ENCODE data around the gene ITFG1.
"Not testable (repeated sequence)": the region's sequence is repeated elsewhere in the genome, so short reads cannot be mapped to it uniquely, and the experiment has no call there.

The ITFG1 gene

GRCh38 chr16:47143677-47144558 is 316.9 kb downstream of the ITFG1 start, which contains the start of gene NETO2:
TSS of gene NETO2 (minus strand) at chr16:47143945. CDS start at chr16:47143612, 333 bp downstream.
- FAIRE-seq: no peak

GRCh38 chr16:47142821-47143676 is 317.8 kb downstream of the ITFG1 start:
- FAIRE-seq: no peak

- no peak for FAIRE-seq
Measured at GRCh38 chr16:47142486-47142820, 318.4 kb downstream of the ITFG1 start.

GRCh38 chr16:47141773-47142485 is 318.9 kb downstream of the ITFG1 start:
- FAIRE-seq: peak; percentile 95

DNA sequence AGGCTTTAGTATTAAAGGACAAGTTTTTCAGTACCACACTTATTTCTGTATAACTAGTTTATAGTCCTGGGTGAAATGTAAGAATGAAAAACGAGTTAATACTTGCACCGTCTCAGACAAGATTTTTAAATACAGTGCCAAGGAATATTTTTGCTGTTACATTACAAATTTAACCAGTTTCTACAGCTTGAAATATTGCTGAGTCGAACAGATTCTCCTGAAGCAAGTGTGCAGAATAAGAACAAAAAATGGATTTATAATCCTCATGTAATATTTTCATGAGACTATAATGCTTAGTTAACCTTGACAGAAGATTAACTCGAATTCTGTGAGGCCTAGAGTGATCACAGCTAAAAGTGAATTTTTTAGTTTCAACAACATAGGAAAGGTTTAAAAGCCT is 320.2 kb downstream of the ITFG1 start:
- no peak for FAIRE-seq

DNA sequence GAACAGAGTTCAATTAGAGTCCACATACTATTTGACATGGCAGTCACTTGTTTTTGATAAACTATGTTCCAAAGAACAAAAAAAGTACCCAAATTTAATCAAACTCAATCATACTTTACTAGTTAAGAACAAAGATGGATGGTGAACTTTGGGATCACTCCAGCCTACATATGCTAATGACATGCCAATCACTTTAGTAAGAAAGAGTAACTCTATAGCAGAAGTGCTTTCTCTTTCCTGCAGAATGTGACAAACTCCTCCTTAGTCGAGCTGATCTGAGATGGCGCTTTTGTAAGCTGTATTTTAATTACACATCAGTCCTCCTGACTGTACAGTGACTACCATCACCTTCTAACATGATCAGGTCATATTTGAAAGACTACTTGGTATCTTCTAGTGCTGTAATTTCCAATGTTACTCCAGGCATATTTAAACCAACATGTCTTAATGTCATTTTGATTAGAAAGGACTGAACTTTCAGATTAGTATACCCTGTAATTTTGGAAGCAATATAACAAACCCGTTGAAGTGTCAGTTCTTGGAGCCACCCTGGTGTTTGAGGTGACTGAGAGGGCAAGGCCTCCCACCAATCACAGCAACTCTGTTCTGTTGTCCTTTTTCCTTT is 321.2 kb downstream of the ITFG1 start:
- FAIRE-seq: no peak

DNA sequence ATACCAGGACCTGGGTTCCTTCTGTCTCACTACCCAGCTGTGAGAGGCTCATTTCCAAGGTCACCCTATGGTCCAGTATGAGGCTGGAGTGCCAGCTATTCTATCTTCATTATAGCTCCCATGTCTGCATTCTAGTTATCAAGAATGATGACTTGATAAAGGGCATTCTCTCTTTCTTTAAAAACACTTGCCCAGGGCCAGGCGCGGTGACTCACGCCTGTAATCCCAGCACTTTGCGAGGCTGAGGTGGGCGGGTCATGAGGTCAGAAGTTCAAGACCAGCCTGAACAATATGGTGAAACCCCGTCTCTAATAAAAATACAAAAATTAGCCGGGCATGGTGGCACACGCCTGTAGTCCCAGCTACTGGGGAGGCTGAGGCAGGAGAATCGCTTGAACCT is 322.9 kb downstream of the ITFG1 start:
- not testable (repeated sequence) for FAIRE-seq

- no peak for FAIRE-seq
Measured at GRCh38 chr16:47136099-47136842, 324.6 kb downstream of the ITFG1 start.

DNA sequence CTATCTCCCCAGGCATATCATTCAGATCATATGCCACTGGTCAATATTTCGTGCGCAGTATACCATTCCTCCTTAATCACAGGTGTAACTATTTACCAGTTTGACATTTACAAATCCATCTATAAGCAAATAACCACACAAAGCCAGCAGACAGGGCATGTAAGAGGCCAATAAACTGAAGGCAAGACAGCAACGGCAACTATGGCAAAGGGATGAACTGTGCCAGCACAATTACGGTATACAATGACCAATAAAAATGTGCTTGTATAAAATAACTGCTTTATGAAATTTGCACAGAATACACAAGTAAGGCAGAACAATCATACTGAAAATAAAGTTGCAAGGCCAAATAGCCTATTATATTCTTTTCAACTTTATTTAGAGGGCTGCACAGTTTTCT is 326.3 kb downstream of the ITFG1 start:
- no peak for FAIRE-seq

GRCh38 chr16:47132308-47132707 is 328.6 kb downstream of the ITFG1 start:
- no peak for FAIRE-seq

DNA sequence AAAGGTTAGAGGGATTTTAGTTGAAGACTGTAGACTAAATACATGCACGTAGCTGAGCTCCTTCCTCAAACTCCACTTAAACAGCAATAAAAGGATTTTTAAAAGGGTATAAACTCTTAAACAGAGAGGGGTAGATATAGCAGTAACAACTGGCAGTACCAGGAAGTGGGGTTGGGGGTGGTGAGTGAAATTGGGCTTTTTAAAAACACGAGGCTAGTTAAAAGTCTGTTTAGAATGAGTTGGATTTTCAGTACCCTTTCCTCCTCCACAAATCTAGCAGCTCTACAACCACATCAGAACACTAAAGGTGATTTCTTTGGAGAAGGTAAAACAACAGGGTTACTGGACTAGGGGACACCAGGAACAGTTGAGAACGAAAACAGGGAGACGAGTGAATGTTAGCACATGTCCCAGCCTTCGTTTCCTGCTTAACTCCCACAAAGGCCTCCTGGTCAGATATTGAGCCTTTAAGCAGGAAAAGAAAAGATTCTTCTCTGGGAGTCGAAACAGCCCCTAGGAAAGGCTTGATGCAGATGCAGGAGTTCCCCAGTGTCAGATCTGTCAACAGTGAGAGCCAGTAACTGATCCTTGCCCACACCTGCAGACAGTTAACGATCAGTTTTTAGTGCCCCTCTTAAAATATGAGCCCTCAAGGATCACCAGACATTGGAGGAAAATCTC is 331.0 kb downstream of the ITFG1 start:
- FAIRE-seq: no peak

DNA sequence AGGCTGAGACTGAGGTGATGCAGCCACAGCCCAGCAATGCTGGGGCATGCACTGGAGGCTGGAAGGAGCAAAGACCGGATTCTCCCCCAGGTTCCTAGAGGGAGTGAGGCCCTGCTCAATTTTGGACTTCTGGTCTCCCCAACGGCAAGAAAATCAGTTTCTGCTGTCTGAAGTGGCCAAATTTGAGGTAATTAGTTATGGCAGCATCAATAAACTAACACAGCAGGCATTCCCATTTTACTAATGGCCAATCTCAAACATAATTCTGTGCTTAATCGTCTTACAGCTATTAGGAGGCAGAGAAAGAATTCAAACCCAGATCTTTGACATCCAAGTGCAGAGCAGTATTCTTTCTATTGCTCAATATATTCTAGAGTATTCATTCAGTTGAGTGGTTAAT is 333.3 kb downstream of the ITFG1 start:
- no peak for FAIRE-seq

GRCh38 chr16:47125757-47126156 is 335.1 kb downstream of the ITFG1 start:
- FAIRE-seq: no peak

DNA sequence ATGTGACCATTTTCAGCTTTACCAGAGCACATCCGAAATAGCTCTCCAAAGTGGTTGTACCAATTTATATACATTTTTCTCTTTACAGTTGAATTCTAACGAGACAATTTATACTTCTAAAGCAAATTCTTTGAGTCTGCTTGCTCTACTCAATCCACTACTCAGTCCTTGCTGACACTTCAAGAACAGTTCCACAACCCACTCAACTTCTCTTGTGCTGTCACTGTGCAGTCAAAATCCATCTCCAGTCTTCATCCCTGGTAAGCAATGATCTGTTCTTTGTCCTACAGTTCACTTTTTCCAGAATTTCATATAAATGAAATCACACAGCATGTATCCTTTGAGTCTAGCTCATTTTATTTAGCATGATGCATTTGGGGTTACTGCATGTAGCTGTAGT is 347.7 kb downstream of the ITFG1 start:
- no peak for FAIRE-seq

DNA sequence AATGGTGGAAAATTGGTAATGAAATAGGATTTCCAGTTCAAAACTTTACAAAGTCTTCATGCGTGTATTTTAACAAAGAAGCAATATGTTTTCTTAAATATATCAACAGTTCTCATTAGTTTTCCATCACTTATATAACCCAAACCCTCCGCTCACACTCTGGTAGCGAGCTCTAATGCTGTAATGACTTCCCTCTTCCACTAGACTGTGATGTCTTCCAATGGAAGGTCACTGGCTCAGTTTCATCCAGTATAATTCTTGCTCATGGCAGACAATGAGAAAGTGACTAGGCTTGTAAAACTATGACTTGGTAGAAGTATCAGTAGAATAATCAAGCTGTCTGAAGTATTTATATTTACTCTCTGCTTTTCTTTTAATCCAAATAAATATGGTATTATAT is 349.9 kb downstream of the ITFG1 start:
- peak; percentile 33 for FAIRE-seq

GRCh38 chr16:47109361-47109760 is 351.5 kb downstream of the ITFG1 start:
- FAIRE-seq: no peak
